IMR-90 (cell line): ENCODE data around the gene POLR3E.

Experiments
- BHLHE40 ChIP-seq: fragments of 150-350 bp; IDR thresholded peaks from 2 replicates; pipeline ENCODE4 v1.6.1; 2016; ENCODE audit warnings: mild to moderate bottlenecking, low read depth, low read length
- CEBPB ChIP-seq: IDR thresholded peaks from 2 replicates; pipeline ENCODE4 v1.6.1; 2012; ENCODE audit warnings: low read depth, low read length, improper control_type of control experiment
- FOS ChIP-seq: fragments of 150-350 bp; IDR thresholded peaks from 2 replicates; pipeline ENCODE4 v1.6.1; 2016; ENCODE audit warnings: low read depth, low read length
- MAFK ChIP-seq: IDR thresholded peaks from 2 replicates; pipeline ENCODE4 v1.6.1; 2012; ENCODE audit warnings: low read depth, low read length, improper control_type of control experiment
- POLR2A ChIP-seq: IDR thresholded peaks from 2 replicates; pipeline ENCODE4 v1.6.1; 2012; ENCODE audit warnings: mild to moderate bottlenecking, low read depth, low read length
- RAD21 ChIP-seq: IDR thresholded peaks from 2 replicates; pipeline ENCODE4 v1.6.1; 2012; ENCODE audit warnings: low read length, improper control_type of control experiment
- RCOR1 ChIP-seq: IDR thresholded peaks from 2 replicates; pipeline ENCODE4 v1.6.1; 2012; ENCODE audit warnings: mild to moderate bottlenecking, low read length, improper control_type of control experiment; ENCODE audit not compliant: insufficient replicate concordance
- TF ChIP-seq, protein P1 (sequence below): conservative IDR thresholded peaks from 2 replicates; pipeline ENCODE4 v1.5.1; 2012; ENCODE audit warnings: mild to moderate bottlenecking, low read depth, low read length, improper control_type of control experiment
- TF ChIP-seq, protein P2 (sequence below): fragments of 150-350 bp; IDR thresholded peaks from 2 replicates; pipeline ENCODE4 v1.6.1; 2017; ENCODE audit warnings: mild to moderate bottlenecking, antibody characterized with exemption, low read length, low read depth

DNA sequence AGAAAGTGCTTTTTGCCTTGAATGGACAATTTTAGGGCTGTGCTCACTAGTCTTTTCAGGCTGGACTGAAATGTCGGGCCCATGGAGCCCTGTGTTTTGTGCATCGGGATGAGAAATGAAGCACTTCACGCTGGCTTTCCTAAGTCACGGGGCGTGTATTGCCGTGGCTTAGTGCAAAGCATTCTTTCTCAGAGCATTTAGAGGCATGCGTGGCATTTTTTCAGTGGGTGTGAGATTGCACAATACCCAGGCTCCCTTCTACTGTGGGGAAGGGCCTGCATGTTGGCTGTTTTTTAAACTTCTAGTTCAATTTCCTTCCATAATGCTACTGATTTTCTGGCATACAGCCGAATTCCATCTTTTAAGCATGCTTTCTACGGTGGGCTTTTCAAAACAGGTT, 12.6 kb upstream of the POLR3E start:
- TF ChIP-seq, protein P1, sequence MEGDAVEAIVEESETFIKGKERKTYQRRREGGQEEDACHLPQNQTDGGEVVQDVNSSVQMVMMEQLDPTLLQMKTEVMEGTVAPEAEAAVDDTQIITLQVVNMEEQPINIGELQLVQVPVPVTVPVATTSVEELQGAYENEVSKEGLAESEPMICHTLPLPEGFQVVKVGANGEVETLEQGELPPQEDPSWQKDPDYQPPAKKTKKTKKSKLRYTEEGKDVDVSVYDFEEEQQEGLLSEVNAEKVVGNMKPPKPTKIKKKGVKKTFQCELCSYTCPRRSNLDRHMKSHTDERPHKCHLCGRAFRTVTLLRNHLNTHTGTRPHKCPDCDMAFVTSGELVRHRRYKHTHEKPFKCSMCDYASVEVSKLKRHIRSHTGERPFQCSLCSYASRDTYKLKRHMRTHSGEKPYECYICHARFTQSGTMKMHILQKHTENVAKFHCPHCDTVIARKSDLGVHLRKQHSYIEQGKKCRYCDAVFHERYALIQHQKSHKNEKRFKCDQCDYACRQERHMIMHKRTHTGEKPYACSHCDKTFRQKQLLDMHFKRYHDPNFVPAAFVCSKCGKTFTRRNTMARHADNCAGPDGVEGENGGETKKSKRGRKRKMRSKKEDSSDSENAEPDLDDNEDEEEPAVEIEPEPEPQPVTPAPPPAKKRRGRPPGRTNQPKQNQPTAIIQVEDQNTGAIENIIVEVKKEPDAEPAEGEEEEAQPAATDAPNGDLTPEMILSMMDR: no peak
- TF ChIP-seq POLR2A (no peak), RCOR1 (no peak), BHLHE40 (no peak), FOS (no peak), RAD21 (no peak), MAFK (no peak), CEBPB (peak; percentile 98)
- TF ChIP-seq, protein P2, sequence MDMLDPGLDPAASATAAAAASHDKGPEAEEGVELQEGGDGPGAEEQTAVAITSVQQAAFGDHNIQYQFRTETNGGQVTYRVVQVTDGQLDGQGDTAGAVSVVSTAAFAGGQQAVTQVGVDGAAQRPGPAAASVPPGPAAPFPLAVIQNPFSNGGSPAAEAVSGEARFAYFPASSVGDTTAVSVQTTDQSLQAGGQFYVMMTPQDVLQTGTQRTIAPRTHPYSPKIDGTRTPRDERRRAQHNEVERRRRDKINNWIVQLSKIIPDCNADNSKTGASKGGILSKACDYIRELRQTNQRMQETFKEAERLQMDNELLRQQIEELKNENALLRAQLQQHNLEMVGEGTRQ: no peak
